Vagina (tissue), 2 donors: Measurements from ENCODE around the gene SUGP2. TPM values are rescaled to one million over a fixed set of nuclear protein-coding genes. Genes with fewer than 3 reads are reported as not detected.
A peak's percentile ranks its signal among the peaks of the same experiment; 100 is the strongest.

ENCODE experiments used
- DNase-seq, 2 donors: peaks; one replicate each; pipeline ENCODE4 v3.0.0-alpha.2; 2017; ENCODE audit errors: extremely low spot score in 2 of 2
- H3K27ac ChIP-seq: fragments of 200-600 bp; sonication (generic); one replicate; pipeline ENCODE4 v1.5.1; 2019
- H3K27me3 ChIP-seq: fragments of 200-600 bp; sonication (generic); one replicate; pipeline ENCODE4 v1.5.1; 2019
- H3K36me3 ChIP-seq, 2 donors: fragments of 200-600 bp; sonication (generic); one replicate each; pipeline ENCODE4 v1.5.1; 2017 to 2019
- H3K4me1 ChIP-seq: fragments of 200-600 bp; sonication (generic); one replicate; pipeline ENCODE4 v1.5.1; 2019
- H3K4me3 ChIP-seq, 2 donors: fragments of 200-600 bp; sonication (generic); 1 replicate in 1 of 2; 2 replicates in 1 of 2; pipeline ENCODE4 v1.5.1; 2016 to 2019
- H3K9me3 ChIP-seq: fragments of 200-600 bp; sonication (generic); one replicate; pipeline ENCODE4 v1.5.1; 2019
- POLR2A ChIP-seq, 2 donors: fragments of 450-650 bp; IDR thresholded peaks; one replicate each; pipeline ENCODE4 v1.6.1; 2017; ENCODE audit warnings: antibody characterized with exemption in 2 of 2, mild to moderate bottlenecking in 2 of 2, moderate library complexity in 2 of 2
- POLR2AphosphoS5 ChIP-seq, 2 donors: sonication (generic); formaldehyde crosslinking; IDR thresholded peaks; one replicate each; pipeline ENCODE4 v1.9.0; 2017; ENCODE audit warnings: antibody characterized with exemption in 2 of 2, mild to moderate bottlenecking in 2 of 2, low read depth in 1 of 2; ENCODE audit not compliant: insufficient read depth in 1 of 2
- intact Hi-C: fragments of 100-400 bp; cut with DNase I; formaldehyde crosslinking; loops from one replicate; pipeline ENCODE4 v1.15.1; 2023
- total RNA-seq: library from RNA; depleted of rRNA; stranded (reverse); fragments of >200 nt; gene quantifications from one replicate; pipeline ENCODE4 v1.2.3, GENCODE V29; 2016
- TF ChIP-seq, protein P1 (sequence below), 3 experiments: fragments of 450-650 bp in 2 of 3; fragments of 200-600 bp in 1 of 3; sonication (generic) in 1 of 3; IDR thresholded peaks; one replicate each; pipeline ENCODE4 v1.5.1; 2017 to 2019; ENCODE audit warnings: antibody characterized with exemption in 3 of 3, mild to moderate bottlenecking in 2 of 3, moderate library complexity in 2 of 3

The SUGP2 gene
- total RNA-seq, 1 donor from 2014 or later: 57.9 TPM

DNA sequence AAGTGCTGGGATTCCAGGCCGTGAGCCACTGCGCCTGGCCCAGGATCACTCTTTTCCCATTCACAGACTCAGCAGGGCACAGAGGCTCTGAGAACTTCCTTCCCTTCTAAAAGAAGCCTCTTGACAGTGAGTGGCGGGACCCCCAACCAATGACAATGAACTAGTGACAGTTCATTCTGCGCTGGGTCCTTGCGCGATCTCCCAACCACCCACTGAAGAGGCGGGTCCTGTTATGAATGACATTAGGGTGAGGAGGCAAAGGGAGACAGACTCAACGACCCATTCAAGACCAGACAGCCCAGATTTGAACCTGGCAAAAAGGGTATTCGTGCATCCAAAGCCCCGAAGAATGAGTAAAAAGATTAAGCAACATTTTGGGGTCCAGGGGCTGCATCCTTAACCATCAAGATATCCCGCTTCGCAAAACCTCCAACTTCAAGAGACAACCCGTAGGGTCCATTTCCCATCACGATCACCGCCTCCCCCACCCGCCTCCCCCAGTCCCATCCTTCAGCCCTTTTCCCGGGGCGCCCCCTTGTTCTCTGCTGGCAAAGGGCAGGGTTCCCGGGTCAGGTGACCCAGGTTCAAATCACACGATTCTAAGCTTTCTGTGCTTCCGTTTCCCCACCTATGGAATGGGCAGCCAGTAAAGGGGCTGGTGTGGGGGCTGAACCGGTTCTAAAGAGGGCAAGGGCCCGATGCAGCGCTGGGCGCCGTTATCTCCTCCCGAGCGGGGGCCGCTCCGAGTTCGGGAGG lies 719 bp downstream of the SUGP2 start:
- peaks cover 0 to 19% of the 10 kb centered on the region in 2 donors for H3K36me3 ChIP-seq
- no peaks in the 10 kb centered on the region for H3K27me3 ChIP-seq
- H3K4me1 ChIP-seq: peaks cover 42% of the 10 kb centered on the region
- H3K4me3 ChIP-seq: peak overlapping the region; percentile 89 to 94
- intact Hi-C loops: no loop called here
- no peak for DNase-seq
- TF ChIP-seq POLR2A (IDR thresholded peaks at IDR 0.05): no peak
- TF ChIP-seq POLR2AphosphoS5 (IDR thresholded peaks at IDR 0.05; ENCODE audit: insufficient read depth in 1 of 2, low read depth in 1 of 2): no peak
- TF ChIP-seq, protein P1, sequence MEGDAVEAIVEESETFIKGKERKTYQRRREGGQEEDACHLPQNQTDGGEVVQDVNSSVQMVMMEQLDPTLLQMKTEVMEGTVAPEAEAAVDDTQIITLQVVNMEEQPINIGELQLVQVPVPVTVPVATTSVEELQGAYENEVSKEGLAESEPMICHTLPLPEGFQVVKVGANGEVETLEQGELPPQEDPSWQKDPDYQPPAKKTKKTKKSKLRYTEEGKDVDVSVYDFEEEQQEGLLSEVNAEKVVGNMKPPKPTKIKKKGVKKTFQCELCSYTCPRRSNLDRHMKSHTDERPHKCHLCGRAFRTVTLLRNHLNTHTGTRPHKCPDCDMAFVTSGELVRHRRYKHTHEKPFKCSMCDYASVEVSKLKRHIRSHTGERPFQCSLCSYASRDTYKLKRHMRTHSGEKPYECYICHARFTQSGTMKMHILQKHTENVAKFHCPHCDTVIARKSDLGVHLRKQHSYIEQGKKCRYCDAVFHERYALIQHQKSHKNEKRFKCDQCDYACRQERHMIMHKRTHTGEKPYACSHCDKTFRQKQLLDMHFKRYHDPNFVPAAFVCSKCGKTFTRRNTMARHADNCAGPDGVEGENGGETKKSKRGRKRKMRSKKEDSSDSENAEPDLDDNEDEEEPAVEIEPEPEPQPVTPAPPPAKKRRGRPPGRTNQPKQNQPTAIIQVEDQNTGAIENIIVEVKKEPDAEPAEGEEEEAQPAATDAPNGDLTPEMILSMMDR (IDR thresholded peaks at IDR 0.05): no peak
- H3K9me3 ChIP-seq: no peaks in the 10 kb centered on the region
- H3K27ac ChIP-seq: peak overlapping the region; percentile 93

DNA sequence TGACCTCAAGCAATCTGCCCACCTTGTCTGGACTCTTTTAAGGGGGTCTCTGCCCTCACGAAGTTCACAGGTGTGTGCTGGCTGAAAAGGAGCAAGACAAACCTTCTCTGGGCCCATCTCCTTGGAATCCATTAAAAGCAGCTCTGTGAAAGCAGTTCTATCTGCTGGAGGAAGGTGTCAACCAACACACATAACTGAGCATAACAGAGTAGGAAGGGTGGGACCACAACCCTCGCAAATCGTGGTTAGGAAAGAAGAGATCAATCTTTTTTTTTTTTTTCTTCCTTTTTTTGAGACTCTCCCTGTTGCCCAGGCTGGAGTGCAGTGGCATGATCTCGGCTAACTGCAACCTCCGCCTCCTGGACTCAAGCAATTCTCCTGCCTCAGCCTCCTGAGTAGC lies 1.4 kb downstream of the SUGP2 start:
- no peak overlapping the region for H3K27ac ChIP-seq
- no peaks in the 10 kb centered on the region for H3K27me3 ChIP-seq
- peaks cover 47% of the 10 kb centered on the region for H3K4me1 ChIP-seq
- intact Hi-C loops: no loop called here
- peaks cover 0 to 20% of the 10 kb centered on the region in 2 donors for H3K36me3 ChIP-seq
- no peaks in the 10 kb centered on the region for H3K9me3 ChIP-seq
- peak overlapping the region; percentile 89 to 94 for H3K4me3 ChIP-seq
- no peak for DNase-seq
- no peak for TF ChIP-seq POLR2A (IDR thresholded peaks at IDR 0.05)
- TF ChIP-seq, protein P1 (IDR thresholded peaks at IDR 0.05): no peak
- TF ChIP-seq POLR2AphosphoS5 (IDR thresholded peaks at IDR 0.05; ENCODE audit: insufficient read depth in 1 of 2, low read depth in 1 of 2): no peak

DNA sequence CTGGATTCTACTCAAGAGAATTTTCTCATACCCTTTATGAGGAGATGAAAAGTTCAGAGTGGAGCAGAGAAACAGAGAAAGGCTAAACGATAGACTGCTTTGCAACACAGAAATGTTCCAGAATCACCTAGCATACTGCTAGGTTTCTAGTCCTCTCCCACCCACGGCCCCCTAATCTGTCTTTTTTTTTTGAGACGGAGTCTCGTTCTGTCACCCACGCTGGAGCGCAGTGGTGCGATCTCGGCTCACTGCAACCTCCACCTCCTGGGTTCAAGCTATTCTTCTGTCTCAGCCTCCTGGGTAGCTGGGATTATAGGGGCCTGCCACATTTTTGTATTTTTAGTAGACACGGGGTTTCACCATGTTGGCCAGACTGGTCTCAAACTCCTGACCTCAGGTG lies 4.8 kb downstream of the SUGP2 start:
- Histone ChIP-seq H3K9me3 (no peaks in the 10 kb centered on the region), H3K27me3 (no peaks in the 10 kb centered on the region), H3K36me3 (peaks cover 0 to 42% of the 10 kb centered on the region in 2 donors), H3K4me3 (no peak overlapping the region), H3K27ac (no peak overlapping the region), H3K4me1 (peaks cover 41% of the 10 kb centered on the region)
- intact Hi-C loops: no loop called here
- no peak for TF ChIP-seq POLR2AphosphoS5 (IDR thresholded peaks at IDR 0.05; ENCODE audit: insufficient read depth in 1 of 2, low read depth in 1 of 2)
- TF ChIP-seq, protein P1 (IDR thresholded peaks at IDR 0.05): no peak
- no peak for DNase-seq

DNA sequence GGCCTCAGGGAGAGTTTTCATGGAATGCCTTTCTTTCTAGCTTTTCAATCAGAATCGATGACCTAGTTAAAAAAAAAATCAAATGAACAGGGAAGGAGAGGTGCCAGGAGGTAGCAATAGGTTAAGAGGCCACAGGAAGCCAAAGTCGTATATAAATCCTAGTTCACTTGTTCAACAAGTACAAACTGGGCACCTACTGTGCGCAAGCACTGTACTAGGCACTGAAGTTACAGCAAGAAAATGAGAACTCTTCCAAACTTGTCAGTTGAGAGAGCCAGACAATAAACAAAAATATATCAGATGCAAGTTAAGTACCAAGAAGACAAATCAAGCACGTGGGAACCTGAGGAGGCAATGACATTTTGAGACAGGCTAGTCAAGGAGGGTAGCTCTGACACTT lies 6.1 kb downstream of the SUGP2 start:
- Histone ChIP-seq H3K4me3 (no peak overlapping the region), H3K27me3 (no peaks in the 10 kb centered on the region), H3K4me1 (peaks cover 39% of the 10 kb centered on the region), H3K36me3 (peaks cover 0 to 53% of the 10 kb centered on the region in 2 donors), H3K27ac (peak overlapping the region; percentile 8), H3K9me3 (no peaks in the 10 kb centered on the region)
- DNase-seq: no peak
- intact Hi-C loops: no loop called here
- TF ChIP-seq POLR2AphosphoS5 (IDR thresholded peaks at IDR 0.05; ENCODE audit: insufficient read depth in 1 of 2, low read depth in 1 of 2) (no peak), POLR2A (IDR thresholded peaks at IDR 0.05) (no peak)
- TF ChIP-seq, protein P1 (IDR thresholded peaks at IDR 0.05): no peak

DNA sequence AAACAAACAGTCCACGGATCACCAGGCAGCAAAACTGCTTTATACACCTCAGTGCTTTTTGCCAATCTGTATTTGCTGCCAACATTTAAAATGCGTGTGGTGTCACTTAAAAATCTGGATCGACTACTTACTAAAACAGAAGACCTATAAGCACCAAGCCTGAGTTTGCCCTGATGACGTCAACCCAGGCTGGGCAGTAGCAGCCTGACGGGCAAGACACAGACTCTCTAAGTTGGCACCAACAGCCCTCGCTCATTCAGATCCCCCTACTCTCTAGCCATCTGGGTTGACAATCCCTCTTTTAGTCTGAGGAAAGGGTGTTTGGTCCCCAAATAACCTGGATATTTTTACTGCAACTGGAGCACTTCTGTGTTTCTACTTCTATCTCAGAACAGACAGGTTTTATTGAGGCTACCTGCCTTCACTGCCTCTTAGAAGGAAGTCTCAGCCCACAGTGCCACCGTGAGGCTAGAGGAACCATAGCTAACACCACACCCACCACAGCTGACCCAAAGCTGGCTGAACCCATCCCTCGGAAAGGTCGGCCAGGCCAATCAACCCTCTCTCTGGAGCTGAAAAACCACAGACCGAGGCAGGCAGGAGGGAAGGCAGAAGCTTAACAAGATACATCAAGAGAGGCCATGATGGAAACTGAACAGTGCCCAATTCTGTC lies 6.9 kb downstream of the SUGP2 start:
- no peaks in the 10 kb centered on the region for H3K9me3 ChIP-seq
- H3K27me3 ChIP-seq: no peaks in the 10 kb centered on the region
- peak overlapping the region; percentile 8 for H3K27ac ChIP-seq
- H3K36me3 ChIP-seq: peaks cover 0 to 53% of the 10 kb centered on the region in 2 donors
- H3K4me3 ChIP-seq: no peak overlapping the region
- H3K4me1 ChIP-seq: peaks cover 37% of the 10 kb centered on the region
- intact Hi-C loops: no loop called here
- no peak for DNase-seq
- TF ChIP-seq POLR2AphosphoS5 (IDR thresholded peaks at IDR 0.05; ENCODE audit: insufficient read depth in 1 of 2, low read depth in 1 of 2) (peak in 1 of 2 donors; percentile 32), POLR2A (IDR thresholded peaks at IDR 0.05) (no peak)
- TF ChIP-seq, protein P1 (IDR thresholded peaks at IDR 0.05): no peak
